ENCODE results near the gene TRPV3. TPM values are rescaled to one million over a fixed set of nuclear protein-coding genes. Genes with fewer than 3 reads are reported as not detected.
A peak's percentile ranks its signal among the peaks of the same experiment; 100 is the strongest.

Gene TRPV3
- 0.26 TPM for total RNA-seq
- long read RNA-seq = 0 reads

GRCh38 chr17:3557768-3558583, at the start of gene TRPV3:
Gene TRPV3 (minus strand): TSS chr17:3557812. CDS start chr17:3554850, 2,962 bp downstream.
- H3K27ac ChIP-seq = no peak within 1 kb of the TSS
- H3K27me3 ChIP-seq = peaks cover 14% of the 10 kb centered on the region
- H3K9me3 ChIP-seq = no peaks in the 10 kb centered on the region
- no peaks in the 10 kb centered on the region for H3K4me1 ChIP-seq
- no peak within 1 kb of the TSS for H3K4me3 ChIP-seq
- TF ChIP-seq CTCF (IDR thresholded peaks at IDR 0.05) = no peak
- DNase-seq (no peak), ATAC-seq (peak; percentile 68)
- intact Hi-C loops (cut with DNase I) = no loop called here
- no peaks in the 10 kb centered on the region for H3K36me3 ChIP-seq

GRCh38 chr17:3603870-3604259, 46.3 kb upstream of the TRPV3 start:
- no peak for TF ChIP-seq CTCF (IDR thresholded peaks at IDR 0.05)
- Histone ChIP-seq H3K4me3 (no peak overlapping the region), H3K9me3 (no peaks in the 10 kb centered on the region), H3K27me3 (no peaks in the 10 kb centered on the region), H3K4me1 (no peaks in the 10 kb centered on the region), H3K36me3 (peaks cover 25% of the 10 kb centered on the region), H3K27ac (no peak overlapping the region)
- ATAC-seq (no peak), DNase-seq (no peak)
- intact Hi-C loops (cut with DNase I) = no loop called here

- no peak overlapping the region for H3K4me3 ChIP-seq
These were observed 45.7 kb upstream of the TRPV3 start for GRCh38 chr17:3603119-3603869.

GRCh38 chr17:3602499-3602898, 44.9 kb upstream of the TRPV3 start:
- DNase-seq (no peak), ATAC-seq (peak; percentile 60)
- no peaks in the 10 kb centered on the region for H3K27me3 ChIP-seq
- peaks cover 13% of the 10 kb centered on the region for H3K36me3 ChIP-seq
- H3K4me3 ChIP-seq = no peak overlapping the region
- H3K9me3 ChIP-seq = no peaks in the 10 kb centered on the region
- H3K27ac ChIP-seq = no peak overlapping the region
- TF ChIP-seq CTCF (IDR thresholded peaks at IDR 0.05) = peak; percentile 41
- intact Hi-C loops (cut with DNase I) = no loop called here
- H3K4me1 ChIP-seq = no peaks in the 10 kb centered on the region

More at GRCh38 chr17:3603119-3603869, 45.7 kb upstream of the TRPV3 start:
- no peak for TF ChIP-seq CTCF (IDR thresholded peaks at IDR 0.05)
- peaks cover 19% of the 10 kb centered on the region for H3K36me3 ChIP-seq
- H3K9me3 ChIP-seq = no peaks in the 10 kb centered on the region
- ATAC-seq (no peak), DNase-seq (no peak)
- intact Hi-C loops (cut with DNase I) = no loop called here
- no peaks in the 10 kb centered on the region for H3K4me1 ChIP-seq
- H3K27me3 ChIP-seq = no peaks in the 10 kb centered on the region
- no peak overlapping the region for H3K27ac ChIP-seq

GRCh38 chr17:3600529-3601205, 43.1 kb upstream of the TRPV3 start:
- no peaks in the 10 kb centered on the region for H3K4me1 ChIP-seq

More at GRCh38 chr17:3600529-3601205, 43.1 kb upstream of the TRPV3 start:
- DNase-seq (no peak), ATAC-seq (no peak)
- no peak overlapping the region for H3K27ac ChIP-seq
- H3K9me3 ChIP-seq = no peaks in the 10 kb centered on the region
- H3K4me3 ChIP-seq = no peak overlapping the region
- no peaks in the 10 kb centered on the region for H3K27me3 ChIP-seq
- H3K36me3 ChIP-seq = no peaks in the 10 kb centered on the region
- no peak for TF ChIP-seq CTCF (IDR thresholded peaks at IDR 0.05)
- intact Hi-C loops (cut with DNase I) = no loop called here

Data from upper lobe of right lung (tissue), 1 donor.